ENCODE results near the gene ZNF225. TPM values are rescaled to one million over a fixed set of nuclear protein-coding genes. Genes with fewer than 3 reads are reported as not detected.
A peak's percentile ranks its signal among the peaks of the same experiment; 100 is the strongest.

ZNF225 gene
- total and polyA plus RNA-seq, 2 of the 4 experiments (the other 2 are of a cell fraction), result 1.5 to 5.7 TPM

DNA sequence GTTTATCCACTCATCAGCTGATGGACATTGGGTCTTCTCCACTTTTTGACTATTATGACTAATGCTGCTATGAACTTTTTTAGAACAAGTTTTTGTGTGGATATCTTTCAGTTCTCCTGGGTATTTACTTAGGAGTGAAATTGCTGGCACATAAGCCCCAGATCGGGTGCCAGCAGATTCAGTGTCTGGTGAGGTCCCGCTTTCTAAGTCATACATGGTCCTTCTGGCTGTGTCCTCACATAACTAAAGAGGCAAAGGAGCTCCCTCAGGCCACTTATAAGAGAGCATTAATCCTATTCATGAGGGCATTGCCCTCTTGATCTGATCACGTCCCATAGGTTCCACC lies 51.1 kb downstream of the ZNF225 start:
- no peaks in the 10 kb centered on the region for H3K9me3 ChIP-seq (ENCODE audit: control insufficient read depth, insufficient read depth, low read length)
- no peaks in the 10 kb centered on the region for H3K9me1 ChIP-seq (ENCODE audit: insufficient read depth, low read length)
- DNase-seq (no peak), ATAC-seq (ENCODE audit: low read depth) (no peak; the same call in 1 of the 2 replicates)
- peak overlapping the region; percentile 20; the same call in 1 of the 2 replicates for H3K14ac ChIP-seq (replicated peaks; ENCODE audit: low read depth, low read length)
- TF ChIP-seq POLR2A (IDR thresholded peaks at IDR 0.05; ENCODE audit: low read depth, low read length), result no peak
- no peak for TF ChIP-seq RAD21 (IDR thresholded peaks at IDR 0.05; ENCODE audit: low read length)
- TF ChIP-seq RCOR1 (IDR thresholded peaks at IDR 0.05; ENCODE audit: insufficient replicate concordance, low read length), result no peak
- TF ChIP-seq MAFK (IDR thresholded peaks at IDR 0.05; ENCODE audit: low read depth, low read length), result no peak
- no peak for TF ChIP-seq CHD1 (IDR thresholded peaks at IDR 0.05; ENCODE audit: low read depth, low read length)
- TF ChIP-seq NFE2L2 (IDR thresholded peaks at IDR 0.05; ENCODE audit: low read depth, low read length), result no peak
- no peak for TF ChIP-seq SMC3 (IDR thresholded peaks at IDR 0.05; ENCODE audit: low read depth, low read length)
- no peak for TF ChIP-seq FOS (IDR thresholded peaks at IDR 0.05; ENCODE audit: low read depth, low read length)
- no TSS peak for BruUV-seq (replicated peaks)
- H3K4ac ChIP-seq (ENCODE audit: low read depth, low read length), result peak overlapping the region; percentile 32; the same call in 1 of the 2 replicates
- no peak overlapping the region for H3K18ac ChIP-seq (ENCODE audit: low read depth, low read length)
- H4K8ac ChIP-seq (ENCODE audit: low read depth in 2 of 2, low read length in 2 of 2), result peak overlapping the region; percentile 54 to 97
- no peak overlapping the region for H2BK120ac ChIP-seq (ENCODE audit: low read depth, low read length)
- no peaks in the 10 kb centered on the region for H3K27me3 ChIP-seq (ENCODE audit: control insufficient read depth, insufficient read depth, low read length)
- H3K9ac ChIP-seq (ENCODE audit: low read depth, low read length), result no peak overlapping the region
- H3K56ac ChIP-seq (ENCODE audit: extremely low read depth, insufficient read depth, low read length), result 0 out of 2 replicates have a peak overlapping the region, but pooled peaks have one; percentile 21
- dilution Hi-C loops (cut with HindIII; ENCODE audit: low sequenced_read_pairs, unreplicated experiment) (no loop called here), in situ Hi-C loops (cut with MboI; ENCODE audit: low sequenced_read_pairs) (no loop called here), intact Hi-C loops (cut with micrococcal nuclease) (loop anchor here (2.0 to 10.0 kb wide), 2 partner anchors 51 to 141 kb away; partner anchors contain the start of genes ZNF225 and ZNF235)
- H4K20me1 ChIP-seq (ENCODE audit: insufficient read depth, low read length), result no peaks in the 10 kb centered on the region
- peak overlapping the region; percentile 40; the same call in 1 of the 2 replicates for H3K4me2 ChIP-seq (ENCODE audit: low read depth, low read length)
- no CpG with 5 or more reads among the region's 3 CpGs for WGBS, 2 experiments (ENCODE audit: extremely low coverage in 2 of 2, insufficient read length in 1 of 2)
- peak overlapping the region; percentile 72; the same call in 1 of the 2 replicates for H3K4me3 ChIP-seq (ENCODE audit: insufficient read depth, low read depth, low read length)
- H4K91ac ChIP-seq (ENCODE audit: insufficient read depth, low read depth, low read length), result 0 out of 2 replicates have a peak overlapping the region, but pooled peaks have one; percentile 28
- peak overlapping the region; percentile 1; the same call in 1 of the 2 replicates for H3K27ac ChIP-seq (ENCODE audit: insufficient read depth, low read length)
- peaks cover 15 to 28% of the 10 kb centered on the region in 2 experiments for H3K79me1 ChIP-seq (ENCODE audit: low read depth in 1 of 2, low read length in 2 of 2)
- peak overlapping the region; percentile 84 for H4K5ac ChIP-seq (ENCODE audit: low read depth, low read length)
- no peak overlapping the region for H2AK5ac ChIP-seq (ENCODE audit: low read depth, low read length)
- H2AK9ac ChIP-seq (replicated peaks; ENCODE audit: low read depth, low read length, poor library complexity), result no peak overlapping the region
- H2AFZ ChIP-seq (replicated peaks; ENCODE audit: low read length, poor library complexity), result peak overlapping the region; percentile 94
- no peak overlapping the region for H3K23ac ChIP-seq (ENCODE audit: low read depth, low read length)
- no peak overlapping the region for H2BK15ac ChIP-seq (ENCODE audit: low read depth, low read length)
- CTCF ChIA-PET, result interaction anchor here (1.1 kb wide), 1 partner anchor 11 kb away, joined by 3 read pairs; no protein-coding TSS in a partner anchor
- H3K36me3 ChIP-seq (ENCODE audit: control insufficient read depth, insufficient read depth, low read length), result peaks cover 13% of the 10 kb centered on the region
- H2BK20ac ChIP-seq (ENCODE audit: low read depth, low read length), result no peak overlapping the region
- peak overlapping the region; percentile 7 for H2BK5ac ChIP-seq (ENCODE audit: low read depth, low read length, poor library complexity, severe bottlenecking)
- no peaks in the 10 kb centered on the region for H3K4me1 ChIP-seq (ENCODE audit: control insufficient read depth, insufficient read depth, low read length)
- POLR2A ChIA-PET (ENCODE audit: unreplicated experiment), result no interaction called here
